HL-60 (cell line): ENCODE measurements around the gene KIAA0825.

Source experiments
- DNase-seq, 2 experiments: peaks; one replicate each; pipeline ENCODE4 v3.0.0-alpha.2; 2010 to 2020; ENCODE audit warnings: low read depth in 1 of 2, low spot score in 1 of 2
- H3K27ac ChIP-seq: fragments of 250-450 bp; sonication (Bioruptor Pico); replicated peaks from 2 replicates; pipeline ENCODE4 v1.5.1; 2020; ENCODE audit warnings: mild to moderate bottlenecking, moderate library complexity
- H3K27me3 ChIP-seq: fragments of 250-450 bp; sonication (Bioruptor Pico); 2 replicates; pipeline ENCODE4 v1.5.1; 2021; ENCODE audit warnings: mild to moderate bottlenecking, moderate library complexity; ENCODE audit not compliant: insufficient read depth, poor library complexity, severe bottlenecking
- H3K4me3 ChIP-seq: replicated peaks from 2 replicates; pipeline ENCODE4 v1.5.1; 2011; ENCODE audit warnings: mild to moderate bottlenecking, control low read depth, low read length; ENCODE audit not compliant: insufficient read depth
- CTCF ChIP-seq: IDR thresholded peaks from one replicate; pipeline ENCODE4 v1.5.1; 2011; ENCODE audit warnings: low read length, control low read depth, inconsistent platforms; ENCODE audit not compliant: insufficient read depth
- GABPA ChIP-seq: IDR thresholded peaks from 2 replicates; pipeline ENCODE4 v1.6.1; 2012; ENCODE audit warnings: low read depth
- POLR2AphosphoS5 ChIP-seq: IDR thresholded peaks from 2 replicates; pipeline ENCODE4 v1.6.1; 2012; ENCODE audit warnings: low read depth
- REST ChIP-seq: IDR thresholded peaks from 2 replicates; pipeline ENCODE4 v1.6.1; 2012; ENCODE audit warnings: low read depth; ENCODE audit not compliant: insufficient replicate concordance
- SPI1 ChIP-seq: IDR thresholded peaks from 2 replicates; pipeline ENCODE4 v1.6.1; 2012; ENCODE audit warnings: low read depth, mild to moderate bottlenecking, borderline replicate concordance

KIAA0825 gene

GRCh38 chr5:94361832-94362796, 256.3 kb downstream of the KIAA0825 start:
- H3K27me3 ChIP-seq, result no peaks in the 10 kb centered on the region
- H3K4me3 ChIP-seq, result no peak overlapping the region
- TF ChIP-seq REST, result no peak
- TF ChIP-seq CTCF, result no peak
- no peak for TF ChIP-seq SPI1
- no peak for TF ChIP-seq POLR2AphosphoS5
- no peak for TF ChIP-seq GABPA
- no peak for DNase-seq
- no peak overlapping the region for H3K27ac ChIP-seq

GRCh38 chr5:94361161-94361560, 257.2 kb downstream of the KIAA0825 start:
- no peak for DNase-seq
- TF ChIP-seq SPI1 (no peak), GABPA (no peak), REST (no peak), POLR2AphosphoS5 (no peak), CTCF (no peak)

GRCh38 chr5:94360382-94361130, 257.8 kb downstream of the KIAA0825 start:
- no peak for TF ChIP-seq GABPA
- no peak for TF ChIP-seq CTCF
- TF ChIP-seq POLR2AphosphoS5, result no peak
- no peak for TF ChIP-seq REST
- TF ChIP-seq SPI1, result no peak
- no peaks in the 10 kb centered on the region for H3K27me3 ChIP-seq
- no peak for DNase-seq
- no peak overlapping the region for H3K4me3 ChIP-seq
- no peak overlapping the region for H3K27ac ChIP-seq

More at GRCh38 chr5:94361161-94361560, 257.2 kb downstream of the KIAA0825 start:
- H3K27me3 ChIP-seq, result no peaks in the 10 kb centered on the region
- H3K4me3 ChIP-seq, result no peak overlapping the region
- no peak overlapping the region for H3K27ac ChIP-seq
